Keratinocyte (primary cell): Measurements from ENCODE around the gene ANKRD62. TPM values are rescaled to one million over a fixed set of nuclear protein-coding genes. Genes with fewer than 3 reads are reported as not detected.

ENCODE experiments used
- DNase-seq: peaks from one replicate; pipeline ENCODE4 v3.0.0-alpha.2; 2011; ENCODE audit warnings: low read depth, missing footprints, low spot score
- FAIRE-seq: peaks from 2 replicates; lab custom pipeline; 2011; peaks lifted over from hg19 to GRCh38; lab: Jason Lieb, UNC
- H2AFZ ChIP-seq: 2 replicates; pipeline ENCODE4 v1.6.0; 2012; ENCODE audit warnings: low read length, control low read depth, inconsistent platforms; ENCODE audit not compliant: control insufficient read depth
- H3K27ac ChIP-seq: 2 replicates; pipeline ENCODE4 v1.5.1; 2011; ENCODE audit warnings: low read length; ENCODE audit not compliant: control insufficient read depth, insufficient read depth
- H3K27me3 ChIP-seq: 3 replicates; pipeline ENCODE4 v1.6.0; 2011; ENCODE audit warnings: low read length; ENCODE audit not compliant: control insufficient read depth, insufficient read depth; ENCODE audit errors: extremely low read depth
- H3K36me3 ChIP-seq, 2 experiments: 2 replicates in 1 of 2; 3 replicates in 1 of 2; pipeline ENCODE4 v1.5.1; 2011; ENCODE audit warnings: low read length in 2 of 2, mild to moderate bottlenecking in 1 of 2; ENCODE audit not compliant: control insufficient read depth in 2 of 2, insufficient read depth in 2 of 2; ENCODE audit errors: extremely low read depth in 1 of 2
- H3K4me1 ChIP-seq: 3 replicates; pipeline ENCODE4 v1.5.1; 2011; ENCODE audit warnings: low read length; ENCODE audit not compliant: control insufficient read depth, insufficient read depth; ENCODE audit errors: extremely low read depth
- H3K4me2 ChIP-seq: 3 replicates; pipeline ENCODE4 v1.6.0; 2011; ENCODE audit warnings: low read depth, low read length; ENCODE audit not compliant: control insufficient read depth, insufficient read depth; ENCODE audit errors: extremely low read depth
- H3K4me3 ChIP-seq, 3 experiments: fragments of 200-600 bp in 1 of 3; sonication (generic) in 1 of 3; 2 replicates in 2 of 3; 3 replicates in 1 of 3; pipeline ENCODE4 v1.5.1; 2011 to 2016; ENCODE audit warnings: low read length in 3 of 3, mild to moderate bottlenecking in 3 of 3, control low read depth in 2 of 3, inconsistent platforms in 1 of 3, low read depth in 1 of 3, mixed read lengths in 1 of 3, mixed run types in 1 of 3, moderate library complexity in 1 of 3; ENCODE audit not compliant: control insufficient read depth in 2 of 3, insufficient read depth in 2 of 3; ENCODE audit errors: extremely low read depth in 1 of 3
- H3K79me2 ChIP-seq: 2 replicates; pipeline ENCODE4 v1.6.0; 2012; ENCODE audit warnings: low read length; ENCODE audit not compliant: control insufficient read depth, insufficient read depth
- H3K9ac ChIP-seq: 3 replicates; pipeline ENCODE4 v1.6.0; 2011; ENCODE audit warnings: low read length; ENCODE audit not compliant: control insufficient read depth, insufficient read depth; ENCODE audit errors: extremely low read depth
- H3K9me1 ChIP-seq: 3 replicates; pipeline ENCODE4 v1.6.0; 2011; ENCODE audit warnings: low read length; ENCODE audit not compliant: control insufficient read depth, insufficient read depth; ENCODE audit errors: extremely low read depth
- H3K9me3 ChIP-seq: 2 replicates; pipeline ENCODE4 v1.5.1; 2012; ENCODE audit warnings: low read depth, low read length; ENCODE audit not compliant: control insufficient read depth
- H4K20me1 ChIP-seq: 3 replicates; pipeline ENCODE4 v1.6.0; 2011; ENCODE audit warnings: low read length; ENCODE audit not compliant: control insufficient read depth, insufficient read depth; ENCODE audit errors: extremely low read depth
- EZH2 ChIP-seq: IDR thresholded peaks from one replicate; pipeline ENCODE4 v1.6.1; 2012; ENCODE audit warnings: inconsistent platforms, mild to moderate bottlenecking, low read length, moderate library complexity
- dilution Hi-C: fragments of 300-500 bp; cut with MboI; formaldehyde crosslinking; loops from one replicate; pipeline ENCODE4 v1.7.0; 2020; ENCODE audit warnings: low sequenced_read_pairs; ENCODE audit not compliant: extremely low pct_ligation_motif_present
- polyA plus RNA-seq, 5 experiments: library from polyadenylated mRNA; depleted of rRNA in 3 of 5; stranded (reverse) in 3 of 5; stranded (forward) in 1 of 5; unstranded in 1 of 5; fragments of >200 nt; gene quantifications; 1 replicate in 1 of 5; 2 replicates in 3 of 5; 3 replicates in 1 of 5; pipeline versions ENCODE4 v1.2.1 to v1.2.3, GENCODE V29; 2011 to 2012; ENCODE audit warnings: missing spikeins in 2 of 5, low read depth in 1 of 5, low replicate concordance in 1 of 5
- TF ChIP-seq, protein P1 (sequence below), 3 experiments: IDR thresholded peaks in 1 of 3; conservative IDR thresholded peaks in 1 of 3; optimal IDR thresholded peaks in 1 of 3; 2 replicates in 2 of 3; 3 replicates in 1 of 3; pipeline versions ENCODE3 to v1.5.1; 2011; ENCODE audit warnings: low read length in 3 of 3, mild to moderate bottlenecking in 3 of 3, moderate library complexity in 2 of 3, control low read depth in 1 of 3, inconsistent platforms in 1 of 3; ENCODE audit not compliant: insufficient read depth in 2 of 3; ENCODE audit errors: extremely low read depth in 1 of 3

Gene ANKRD62
- polyA plus RNA-seq, 1 donor (not counting 4 experiments of a cell fraction or from before 2014, with no cell fraction given) = not detected

DNA sequence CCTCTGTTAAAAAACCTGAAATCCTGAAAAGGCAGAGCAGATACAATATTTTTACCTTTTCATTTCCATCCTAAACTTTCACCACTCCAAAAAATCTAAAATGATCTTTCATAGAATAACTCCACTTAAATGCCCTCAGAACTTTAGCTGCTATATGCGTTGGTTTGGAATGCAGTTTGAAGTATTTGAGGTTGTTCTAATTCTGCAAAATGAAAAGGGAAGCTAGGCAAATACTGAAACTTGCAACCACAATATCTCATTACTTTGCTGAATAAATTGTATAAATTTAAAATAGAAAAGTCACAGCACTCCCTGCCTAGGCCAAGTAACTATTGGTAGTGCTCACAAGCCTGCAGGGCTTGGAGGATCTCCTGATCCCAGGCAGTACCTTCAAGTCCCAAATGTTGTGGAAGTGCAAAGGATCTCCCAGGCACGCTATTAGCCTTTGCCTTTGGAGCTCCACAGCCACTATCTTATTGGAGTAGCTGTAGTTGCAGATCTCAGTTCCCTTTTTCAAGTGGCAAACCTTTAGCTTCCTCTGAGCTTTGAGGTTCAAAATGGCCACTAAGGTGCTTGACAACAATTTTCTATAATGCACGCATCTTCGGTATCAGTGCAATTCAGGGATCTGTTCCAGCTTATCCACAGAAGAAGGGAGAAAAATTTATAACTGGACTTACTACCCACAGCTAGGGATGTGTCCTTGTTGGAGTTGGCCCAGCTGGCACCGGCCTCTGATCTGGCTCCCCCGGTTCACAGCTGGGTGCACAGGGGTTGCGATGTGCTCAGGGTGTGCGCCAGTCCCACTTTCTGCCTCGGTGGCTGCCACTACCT, 43.4 kb upstream of the ANKRD62 start:
- dilution Hi-C loops = no loop called here
- no peaks in the 10 kb centered on the region for H3K9me1 ChIP-seq
- H3K79me2 ChIP-seq = no peaks in the 10 kb centered on the region
- H3K4me1 ChIP-seq = peaks cover 4% of the 10 kb centered on the region
- no peak overlapping the region for H3K9ac ChIP-seq
- no peaks in the 10 kb centered on the region for H3K27me3 ChIP-seq
- no peaks in the 10 kb centered on the region for H4K20me1 ChIP-seq
- H2AFZ ChIP-seq = no peak overlapping the region
- FAIRE-seq = no peak
- H3K4me3 ChIP-seq = no peak overlapping the region
- no peaks in the 10 kb centered on the region for H3K36me3 ChIP-seq
- H3K4me2 ChIP-seq = no peak overlapping the region
- DNase-seq = no peak
- TF ChIP-seq EZH2 = no peak
- TF ChIP-seq, protein P1, sequence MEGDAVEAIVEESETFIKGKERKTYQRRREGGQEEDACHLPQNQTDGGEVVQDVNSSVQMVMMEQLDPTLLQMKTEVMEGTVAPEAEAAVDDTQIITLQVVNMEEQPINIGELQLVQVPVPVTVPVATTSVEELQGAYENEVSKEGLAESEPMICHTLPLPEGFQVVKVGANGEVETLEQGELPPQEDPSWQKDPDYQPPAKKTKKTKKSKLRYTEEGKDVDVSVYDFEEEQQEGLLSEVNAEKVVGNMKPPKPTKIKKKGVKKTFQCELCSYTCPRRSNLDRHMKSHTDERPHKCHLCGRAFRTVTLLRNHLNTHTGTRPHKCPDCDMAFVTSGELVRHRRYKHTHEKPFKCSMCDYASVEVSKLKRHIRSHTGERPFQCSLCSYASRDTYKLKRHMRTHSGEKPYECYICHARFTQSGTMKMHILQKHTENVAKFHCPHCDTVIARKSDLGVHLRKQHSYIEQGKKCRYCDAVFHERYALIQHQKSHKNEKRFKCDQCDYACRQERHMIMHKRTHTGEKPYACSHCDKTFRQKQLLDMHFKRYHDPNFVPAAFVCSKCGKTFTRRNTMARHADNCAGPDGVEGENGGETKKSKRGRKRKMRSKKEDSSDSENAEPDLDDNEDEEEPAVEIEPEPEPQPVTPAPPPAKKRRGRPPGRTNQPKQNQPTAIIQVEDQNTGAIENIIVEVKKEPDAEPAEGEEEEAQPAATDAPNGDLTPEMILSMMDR (optimal IDR thresholded peaks at IDR 0.05 in 1 of 3, IDR thresholded peaks at IDR 0.05 in 1 of 3, conservative IDR thresholded peaks at IDR 0.05 in 1 of 3; ENCODE audit: extremely low read depth in 1 of 3, insufficient read depth in 2 of 3, low read length in 3 of 3) = no peak
- no peaks in the 10 kb centered on the region for H3K9me3 ChIP-seq
- H3K27ac ChIP-seq = no peak overlapping the region

DNA sequence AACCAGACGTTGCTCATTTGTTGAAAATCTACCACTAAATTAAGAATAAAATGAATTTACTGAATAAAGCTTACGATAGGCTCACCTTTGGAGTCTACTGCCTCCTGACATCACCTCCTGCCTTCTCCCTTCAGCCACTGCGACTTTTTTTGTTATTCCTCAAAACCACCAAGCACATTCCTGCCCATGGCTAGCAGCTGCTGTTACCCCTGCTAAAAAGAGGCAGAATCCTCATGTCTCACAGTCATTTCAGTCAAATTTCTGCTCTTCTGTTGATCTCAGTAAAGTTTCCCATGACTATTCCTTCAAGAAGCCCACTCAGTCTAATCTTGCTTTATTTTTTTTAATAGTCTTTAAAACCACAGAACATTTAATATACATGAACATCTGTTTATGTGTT, 40.8 kb upstream of the ANKRD62 start:
- Histone ChIP-seq H3K4me2 (no peak overlapping the region), H3K9ac (no peak overlapping the region), H3K4me1 (peaks cover 4% of the 10 kb centered on the region), H3K9me3 (no peaks in the 10 kb centered on the region), H3K4me3 (no peak overlapping the region), H4K20me1 (no peaks in the 10 kb centered on the region), H3K9me1 (no peaks in the 10 kb centered on the region), H3K27me3 (no peaks in the 10 kb centered on the region), H3K79me2 (no peaks in the 10 kb centered on the region), H3K27ac (no peak overlapping the region), H3K36me3 (no peaks in the 10 kb centered on the region), H2AFZ (no peak overlapping the region)
- TF ChIP-seq, protein P1 (optimal IDR thresholded peaks at IDR 0.05 in 1 of 3, IDR thresholded peaks at IDR 0.05 in 1 of 3, conservative IDR thresholded peaks at IDR 0.05 in 1 of 3; ENCODE audit: extremely low read depth in 1 of 3, insufficient read depth in 2 of 3, low read length in 3 of 3) = no peak
- TF ChIP-seq EZH2 = no peak
- dilution Hi-C loops = no loop called here
- FAIRE-seq = no peak
- no peak for DNase-seq
